ENCODE data around the gene PEPD.

- TF ChIP-seq CTCF (IDR thresholded peaks at IDR 0.05; ENCODE audit: low read depth, low read length, missing input control) = no peak
- TF ChIP-seq RAD21 (IDR thresholded peaks at IDR 0.05) = peak; percentile 37 to 57
Observed at GRCh38 chr19:33349319-33350289, 172.0 kb downstream of the PEPD start.

Measured in liver (tissue), 3 donors.